ENCODE data around the gene CSTPP1. TPM values are rescaled to one million over a fixed set of nuclear protein-coding genes. Genes with fewer than 3 reads are reported as not detected.
A peak's percentile ranks its signal among the peaks of the same experiment; 100 is the strongest.

CSTPP1 gene, protein sequence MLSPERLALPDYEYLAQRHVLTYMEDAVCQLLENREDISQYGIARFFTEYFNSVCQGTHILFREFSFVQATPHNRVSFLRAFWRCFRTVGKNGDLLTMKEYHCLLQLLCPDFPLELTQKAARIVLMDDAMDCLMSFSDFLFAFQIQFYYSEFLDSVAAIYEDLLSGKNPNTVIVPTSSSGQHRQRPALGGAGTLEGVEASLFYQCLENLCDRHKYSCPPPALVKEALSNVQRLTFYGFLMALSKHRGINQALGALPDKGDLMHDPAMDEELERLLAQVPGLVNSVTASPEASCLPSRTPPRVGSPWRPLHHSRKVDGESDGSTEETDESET
- total RNA-seq (20.9 TPM), polyA plus RNA-seq (20.7 TPM)

DNA sequence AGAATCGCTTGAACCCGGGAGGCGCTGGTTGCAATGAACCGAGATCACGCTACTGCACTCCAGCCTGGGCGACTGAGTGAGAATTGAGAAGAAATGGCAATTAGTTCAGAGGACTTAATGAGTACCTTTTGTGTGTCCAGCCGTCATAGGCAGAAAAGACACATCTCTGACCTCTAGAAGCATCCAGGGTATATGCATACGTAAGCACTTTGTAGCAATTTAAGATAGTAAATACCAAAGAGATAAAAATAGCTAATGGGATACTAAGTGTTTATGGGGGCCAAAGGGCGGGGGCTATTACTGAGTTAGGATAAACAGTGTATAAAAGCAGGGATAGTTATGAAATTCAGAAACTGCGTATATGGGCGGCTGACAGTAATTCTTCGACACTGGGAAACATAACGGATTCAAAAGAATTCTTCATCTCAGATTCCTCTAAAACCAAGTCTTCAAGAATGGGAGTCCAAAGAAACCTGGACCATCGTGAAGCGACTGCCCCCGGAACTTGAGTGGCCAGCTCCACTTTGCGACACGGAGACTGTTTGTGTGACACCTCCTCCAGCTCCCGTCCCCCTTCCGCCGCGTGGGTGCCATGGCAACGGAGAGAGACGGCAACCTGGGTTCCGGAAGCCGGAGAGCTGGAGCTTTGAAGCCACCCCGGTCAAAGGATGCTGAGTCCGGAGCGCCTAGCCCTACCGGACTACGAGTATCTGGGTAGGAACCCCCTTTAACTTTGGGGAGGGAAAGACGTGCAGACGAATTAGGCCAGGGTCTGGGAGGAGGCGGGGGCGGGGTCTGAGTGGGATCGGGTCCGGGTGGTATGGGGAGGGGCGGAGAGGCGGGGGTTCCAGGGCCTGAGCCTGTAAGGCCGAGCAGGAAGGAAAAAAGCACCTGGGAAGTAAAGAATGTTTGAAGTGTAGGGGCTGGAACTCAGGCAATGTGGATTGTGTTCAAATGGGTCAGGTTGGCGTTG is at the start of gene CSTPP1:
Gene CSTPP1 (plus strand): TSS at position 624 of the 973 bp plus-strand sequence. CDS start 45 bp downstream, at position 669.
- DNase-seq (ENCODE audit: extremely low spot score), result peak; percentile 91
- Histone ChIP-seq H3K4me3 (ENCODE audit: low read depth, low read length) (peak within 1 kb of the TSS; percentile 77), H3K4me1 (ENCODE audit: insufficient read depth) (no peaks in the 10 kb centered on the region), H3K36me3 (ENCODE audit: insufficient read depth) (no peaks in the 10 kb centered on the region), H3K27ac (ENCODE audit: low read depth) (peak within 1 kb of the TSS; percentile 39)
- WGBS, result 18% methylated on average over 41 of the region's 41 CpGs

DNA sequence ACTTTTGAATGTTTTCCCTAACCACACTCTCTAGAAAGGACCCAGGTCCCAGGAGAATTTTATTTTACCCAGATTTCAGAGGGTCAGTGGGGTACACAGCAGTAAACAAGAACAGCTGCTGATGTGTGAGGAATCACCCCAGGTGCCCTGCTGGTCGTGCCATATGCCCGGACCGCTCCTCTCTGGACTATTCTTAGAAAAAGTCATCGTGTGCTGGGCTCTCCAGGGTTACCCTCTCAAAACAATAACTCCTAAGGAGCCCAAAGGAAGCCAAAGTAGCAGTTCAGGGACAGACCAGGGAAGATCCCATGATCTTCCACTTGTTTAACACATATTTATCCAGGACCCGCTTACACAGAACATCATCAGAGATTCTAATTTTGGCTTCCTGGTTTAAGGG is 47.9 kb upstream of the CSTPP1 start:
- 95% methylated on average over 5 of the region's 5 CpGs for WGBS
- H3K27ac ChIP-seq (ENCODE audit: low read depth), result no peak overlapping the region
- no peaks in the 10 kb centered on the region for H3K4me1 ChIP-seq (ENCODE audit: insufficient read depth)
- DNase-seq (ENCODE audit: extremely low spot score), result no peak
- H3K36me3 ChIP-seq (ENCODE audit: insufficient read depth), result peaks cover 1% of the 10 kb centered on the region
- H3K4me3 ChIP-seq (ENCODE audit: low read depth, low read length), result no peak overlapping the region

DNA sequence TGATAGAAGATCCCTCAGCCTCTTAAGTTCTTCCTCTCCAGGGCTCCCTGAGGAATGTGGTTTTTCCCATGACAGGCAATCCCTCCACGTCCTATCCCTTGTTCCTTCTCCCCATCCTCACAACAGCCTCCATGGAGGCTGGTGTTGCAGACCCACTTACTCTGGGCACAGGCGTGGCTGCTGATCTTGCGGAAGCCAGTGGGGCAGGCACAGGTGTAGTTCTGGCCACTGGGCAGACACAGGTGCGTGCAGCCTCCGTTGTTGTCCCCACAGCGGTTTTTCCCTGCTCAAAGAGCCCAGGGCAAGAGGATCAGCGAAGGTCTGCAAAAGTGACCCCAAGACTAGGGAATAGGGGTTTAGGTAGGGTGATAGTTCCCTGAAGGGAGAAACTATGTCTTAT is 47.3 kb upstream of the CSTPP1 start:
- Histone ChIP-seq H3K36me3 (ENCODE audit: insufficient read depth) (no peaks in the 10 kb centered on the region), H3K4me1 (ENCODE audit: insufficient read depth) (no peaks in the 10 kb centered on the region), H3K4me3 (ENCODE audit: low read depth, low read length) (no peak overlapping the region), H3K27ac (ENCODE audit: low read depth) (no peak overlapping the region)
- DNase-seq (ENCODE audit: extremely low spot score), result no peak
- 85% methylated on average over 7 of the region's 7 CpGs for WGBS

DNA sequence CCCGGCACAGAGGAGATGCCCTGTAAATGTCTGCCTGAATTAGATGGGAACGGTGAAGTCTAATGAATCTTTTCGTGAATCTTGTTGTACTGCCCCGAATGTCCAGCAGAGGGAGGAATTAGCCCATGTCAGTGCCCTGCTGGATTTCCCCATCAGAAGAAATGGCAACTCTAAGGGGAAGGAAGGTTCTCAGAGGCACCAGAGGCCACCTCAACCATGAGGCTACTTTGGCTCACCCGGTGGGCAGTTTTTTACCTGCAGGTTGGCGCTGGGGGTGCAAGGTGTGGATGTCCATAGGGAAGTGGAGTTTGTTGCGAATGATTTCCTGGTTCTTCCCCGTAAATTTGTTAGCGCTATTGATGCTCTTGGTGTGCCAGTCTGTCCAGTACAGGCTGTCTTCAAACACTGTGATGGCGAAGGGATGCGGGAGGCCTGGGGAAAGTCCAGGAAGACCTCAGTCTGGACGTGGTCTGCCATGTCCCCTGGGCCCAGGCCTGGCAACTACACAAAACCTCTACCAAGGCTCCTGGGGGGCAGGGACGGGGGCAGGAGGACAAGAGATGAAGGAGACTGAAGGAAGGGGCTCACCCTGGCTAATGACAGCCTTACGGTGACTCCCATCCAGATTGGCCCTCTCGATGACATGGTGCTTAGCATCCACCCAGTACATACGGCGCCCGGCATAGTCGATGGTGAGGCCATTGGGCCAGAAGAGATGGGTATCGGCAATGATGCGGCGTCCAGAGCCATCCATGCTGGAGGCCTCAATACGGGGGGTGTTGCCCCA is 46.7 kb upstream of the CSTPP1 start:
- Histone ChIP-seq H3K36me3 (ENCODE audit: insufficient read depth) (no peaks in the 10 kb centered on the region), H3K27ac (ENCODE audit: low read depth) (no peak overlapping the region), H3K4me1 (ENCODE audit: insufficient read depth) (no peaks in the 10 kb centered on the region), H3K4me3 (ENCODE audit: low read depth, low read length) (no peak overlapping the region)
- 69% methylated on average over 23 of the region's 23 CpGs for WGBS
- DNase-seq (ENCODE audit: extremely low spot score), result peak; percentile 47

DNA sequence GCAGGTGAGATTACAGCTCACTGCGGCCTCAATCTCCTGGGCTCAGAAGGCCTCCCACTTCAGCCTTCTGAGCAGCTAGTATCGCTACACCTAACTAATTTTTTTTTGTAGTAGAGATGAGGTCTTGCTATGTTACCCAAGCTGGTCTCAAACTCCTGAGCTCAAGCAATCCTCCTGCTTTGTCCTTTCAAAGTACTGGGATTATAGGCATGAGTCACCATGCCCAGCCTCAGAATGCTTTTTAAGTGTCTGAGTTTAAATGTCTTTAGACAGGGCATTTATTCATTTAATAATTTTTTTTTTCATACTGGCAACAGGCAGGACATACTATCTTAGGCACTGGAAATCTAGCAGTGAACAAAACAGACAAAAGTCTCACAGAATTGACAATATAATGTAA is 45.9 kb upstream of the CSTPP1 start:
- Histone ChIP-seq H3K27ac (ENCODE audit: low read depth) (no peak overlapping the region), H3K4me3 (ENCODE audit: low read depth, low read length) (no peak overlapping the region), H3K4me1 (ENCODE audit: insufficient read depth) (no peaks in the 10 kb centered on the region), H3K36me3 (ENCODE audit: insufficient read depth) (no peaks in the 10 kb centered on the region)
- no peak for DNase-seq (ENCODE audit: extremely low spot score)
- WGBS, result 98% methylated on average over 2 of the region's 2 CpGs

DNA sequence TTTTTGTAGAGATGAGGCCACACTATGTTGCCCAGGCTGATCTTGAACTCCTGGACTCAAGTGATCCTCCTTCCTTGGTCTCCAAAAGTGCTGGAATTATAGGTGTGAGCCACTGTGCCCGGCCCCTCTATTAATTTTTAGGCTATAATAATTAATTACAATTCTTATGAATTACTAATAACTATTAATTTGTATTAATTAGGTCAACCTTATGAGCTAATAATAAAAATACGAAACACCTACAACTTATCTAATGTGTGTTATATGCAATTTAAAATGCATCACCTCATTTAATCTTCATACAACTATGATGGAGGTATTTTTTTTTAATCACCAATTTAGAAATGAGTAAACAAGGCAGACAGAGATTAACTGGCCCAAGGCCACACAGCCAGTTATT is 44.5 kb upstream of the CSTPP1 start:
- WGBS, result 95% methylated on average over 2 of the region's 2 CpGs
- Histone ChIP-seq H3K27ac (ENCODE audit: low read depth) (no peak overlapping the region), H3K36me3 (ENCODE audit: insufficient read depth) (no peaks in the 10 kb centered on the region), H3K4me1 (ENCODE audit: insufficient read depth) (no peaks in the 10 kb centered on the region), H3K4me3 (ENCODE audit: low read depth, low read length) (no peak overlapping the region)
- no peak for DNase-seq (ENCODE audit: extremely low spot score)

DNA sequence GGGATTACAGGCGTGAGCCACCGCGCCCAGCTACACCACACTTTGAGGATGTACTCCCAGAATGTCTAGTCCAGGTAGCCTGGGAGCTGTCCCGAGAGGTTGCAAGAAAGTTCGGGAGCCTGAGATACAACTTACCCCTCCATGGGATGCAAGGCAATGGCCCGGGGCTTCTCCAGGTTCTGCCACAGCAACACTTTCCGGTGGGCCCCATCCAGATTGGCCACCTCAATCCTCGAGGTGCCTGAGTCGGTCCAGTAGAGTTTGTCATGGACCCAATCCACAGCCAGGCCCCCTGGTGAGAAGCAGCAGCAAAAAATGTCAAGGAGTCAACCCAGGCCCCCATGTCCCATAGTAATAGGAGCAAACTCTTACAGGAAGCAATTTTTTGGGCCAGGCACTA is 43.7 kb upstream of the CSTPP1 start:
- 94% methylated on average over 9 of the region's 9 CpGs for WGBS

DNA sequence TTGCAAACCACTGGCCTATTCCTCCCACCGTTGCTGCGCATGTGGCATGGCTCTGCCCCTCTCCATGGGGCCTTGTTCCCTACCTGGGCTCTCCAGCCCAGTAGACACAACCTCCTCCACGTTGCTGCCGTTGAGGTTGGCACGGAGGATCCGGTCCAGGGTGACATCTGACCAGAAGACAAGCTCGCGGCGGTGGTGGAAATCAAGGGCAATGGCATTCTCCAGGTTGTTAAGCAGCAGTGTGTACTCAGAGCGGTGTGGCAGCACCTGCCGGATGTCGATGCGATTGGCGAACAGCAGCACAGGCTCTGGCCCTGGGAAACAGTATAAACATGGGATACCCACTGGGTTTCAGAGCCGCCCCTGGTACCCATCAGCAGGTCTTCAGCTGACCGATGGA is 42.1 kb upstream of the CSTPP1 start:
- no peaks in the 10 kb centered on the region for H3K36me3 ChIP-seq (ENCODE audit: insufficient read depth)
- H3K27ac ChIP-seq (ENCODE audit: low read depth), result no peak overlapping the region
- no peak for DNase-seq (ENCODE audit: extremely low spot score)
- no peak overlapping the region for H3K4me3 ChIP-seq (ENCODE audit: low read depth, low read length)
- no peaks in the 10 kb centered on the region for H3K4me1 ChIP-seq (ENCODE audit: insufficient read depth)
- WGBS, result 97% methylated on average over 16 of the region's 16 CpGs

More for the DNA sequence above, 43.7 kb upstream of the CSTPP1 start:
- no peak for DNase-seq (ENCODE audit: extremely low spot score)
- Histone ChIP-seq H3K4me1 (ENCODE audit: insufficient read depth) (no peaks in the 10 kb centered on the region), H3K4me3 (ENCODE audit: low read depth, low read length) (no peak overlapping the region), H3K27ac (ENCODE audit: low read depth) (no peak overlapping the region), H3K36me3 (ENCODE audit: insufficient read depth) (no peaks in the 10 kb centered on the region)

DNA sequence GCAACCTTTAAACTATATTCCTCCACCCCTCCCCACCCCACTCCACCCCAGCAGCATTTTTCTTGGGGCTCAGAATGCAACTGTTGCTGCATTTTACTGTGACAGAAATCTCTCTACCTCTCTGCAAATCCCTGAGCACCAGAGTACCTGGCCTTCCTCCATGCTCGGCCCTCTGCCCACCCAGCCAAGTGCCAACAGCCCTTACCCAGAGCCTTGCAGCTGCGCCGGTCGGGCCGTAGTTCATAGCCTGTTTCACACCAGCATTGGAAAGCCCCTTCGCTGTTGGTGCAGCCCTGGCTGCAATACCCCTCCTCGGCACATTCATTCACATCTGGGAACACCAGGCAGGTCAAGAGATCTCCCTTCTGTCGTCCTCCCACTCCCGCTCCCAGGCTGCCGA is 41.6 kb upstream of the CSTPP1 start:
- DNase-seq (ENCODE audit: extremely low spot score), result no peak

DNA sequence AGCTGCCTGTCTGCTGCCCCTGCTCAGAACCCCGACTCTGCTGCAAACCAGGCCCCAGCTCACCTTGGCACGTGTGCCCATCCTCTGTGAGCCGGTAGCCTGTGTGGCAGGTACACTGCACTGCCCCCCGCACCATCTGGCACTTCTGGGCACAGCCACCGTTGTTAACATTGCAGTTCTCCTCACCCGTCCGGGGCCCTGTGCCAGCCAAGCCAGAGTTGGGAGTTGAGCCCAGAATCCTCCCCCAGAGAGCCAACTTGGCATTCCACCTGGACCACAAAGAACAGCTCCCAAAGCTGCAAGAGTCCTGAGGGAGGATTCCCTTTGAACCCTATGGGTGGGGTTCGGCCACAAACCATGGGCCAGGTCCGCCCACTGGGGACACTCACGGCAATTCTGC is 40.7 kb upstream of the CSTPP1 start:
- no peak overlapping the region for H3K4me3 ChIP-seq (ENCODE audit: low read depth, low read length)
- no peak overlapping the region for H3K27ac ChIP-seq (ENCODE audit: low read depth)
- no peaks in the 10 kb centered on the region for H3K4me1 ChIP-seq (ENCODE audit: insufficient read depth)
- DNase-seq (ENCODE audit: extremely low spot score), result no peak
- WGBS, result 81% methylated on average over 10 of the region's 10 CpGs
- no peaks in the 10 kb centered on the region for H3K36me3 ChIP-seq (ENCODE audit: insufficient read depth)

More for the DNA sequence above, 41.6 kb upstream of the CSTPP1 start:
- WGBS, result 96% methylated on average over 10 of the region's 10 CpGs
- no peaks in the 10 kb centered on the region for H3K4me1 ChIP-seq (ENCODE audit: insufficient read depth)
- no peak overlapping the region for H3K4me3 ChIP-seq (ENCODE audit: low read depth, low read length)
- no peaks in the 10 kb centered on the region for H3K36me3 ChIP-seq (ENCODE audit: insufficient read depth)
- H3K27ac ChIP-seq (ENCODE audit: low read depth), result no peak overlapping the region

DNA sequence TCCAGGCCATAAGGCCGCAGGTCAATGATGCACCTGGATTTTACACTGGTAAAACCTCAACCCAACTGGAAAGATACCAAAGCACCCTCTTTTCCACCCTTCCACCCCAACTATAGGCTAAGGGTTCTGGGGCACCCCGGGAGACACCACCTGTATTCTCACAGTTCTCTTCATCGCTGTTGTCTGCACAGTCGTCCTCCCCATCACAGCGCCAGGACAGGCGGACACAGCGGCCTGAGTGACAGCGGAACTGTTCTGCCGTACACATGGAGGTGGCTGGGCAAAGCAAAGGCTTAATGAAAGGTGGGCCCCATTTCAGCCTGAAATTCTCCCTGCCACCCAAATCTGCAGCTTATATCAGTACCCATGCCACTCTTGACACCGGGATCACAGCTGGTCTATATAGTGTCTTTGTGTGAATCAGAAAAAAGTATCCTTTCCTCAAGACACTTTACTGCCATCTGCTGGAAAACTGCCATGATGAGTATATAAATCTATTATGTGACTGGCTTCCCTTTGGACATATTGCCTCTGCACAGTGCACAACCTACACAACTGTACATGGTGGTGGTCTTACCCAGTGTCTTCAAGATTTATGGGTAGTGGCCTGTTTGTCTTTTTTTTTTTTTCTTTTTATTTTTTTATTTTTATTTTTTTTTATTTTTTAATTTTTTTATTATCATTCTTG is 39.7 kb upstream of the CSTPP1 start:
- no peak for DNase-seq (ENCODE audit: extremely low spot score)
- 91% methylated on average over 10 of the region's 10 CpGs for WGBS
- no peaks in the 10 kb centered on the region for H3K36me3 ChIP-seq (ENCODE audit: insufficient read depth)
- H3K4me3 ChIP-seq (ENCODE audit: low read depth, low read length), result no peak overlapping the region
- H3K27ac ChIP-seq (ENCODE audit: low read depth), result no peak overlapping the region
- H3K4me1 ChIP-seq (ENCODE audit: insufficient read depth), result no peaks in the 10 kb centered on the region

DNA sequence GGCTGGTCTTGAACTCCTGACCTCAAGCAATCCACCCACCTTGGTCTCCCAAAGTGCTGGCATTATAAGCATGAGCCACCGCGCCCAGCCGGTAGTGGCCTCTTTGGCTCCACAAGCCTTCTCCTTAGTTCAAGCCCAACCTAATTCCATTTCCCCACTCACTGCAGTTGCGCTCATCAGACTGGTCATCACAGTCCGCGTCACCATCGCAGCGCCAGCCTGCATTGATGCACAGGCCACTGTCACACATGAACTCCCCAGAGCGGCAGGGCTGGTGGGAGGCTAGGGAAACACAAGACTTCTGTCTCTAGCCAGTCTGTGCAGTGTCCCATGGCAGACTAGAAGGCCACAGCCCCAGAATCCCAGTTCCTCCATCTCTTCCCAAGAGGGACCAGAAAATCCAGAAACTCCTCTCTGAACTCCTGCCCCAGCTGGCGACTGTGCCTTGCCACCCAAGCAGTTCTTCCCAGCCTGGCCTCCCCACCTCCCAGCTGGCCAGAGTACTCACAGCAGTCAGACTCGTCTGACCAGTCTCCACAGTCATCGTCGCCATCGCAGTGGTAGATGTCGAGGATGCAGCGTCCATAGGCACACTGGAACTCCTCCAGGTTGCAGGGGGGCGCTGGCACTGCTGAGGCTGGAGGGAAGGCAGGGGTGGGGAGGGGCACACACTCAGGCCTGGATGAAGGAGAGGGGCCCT is 38.0 kb upstream of the CSTPP1 start:
- 93% methylated on average over 17 of the region's 17 CpGs for WGBS
- Histone ChIP-seq H3K4me1 (ENCODE audit: insufficient read depth) (no peaks in the 10 kb centered on the region), H3K4me3 (ENCODE audit: low read depth, low read length) (no peak overlapping the region), H3K27ac (ENCODE audit: low read depth) (no peak overlapping the region), H3K36me3 (ENCODE audit: insufficient read depth) (no peaks in the 10 kb centered on the region)
- DNase-seq (ENCODE audit: extremely low spot score), result no peak
